T-cell (primary cell): Measurements from ENCODE around the gene SH3TC2. TPM values are rescaled to one million over a fixed set of nuclear protein-coding genes. Genes with fewer than 3 reads are reported as not detected.

ENCODE experiments used
- ATAC-seq, 4 experiments: fragments of 200-7000 bp in 3 of 4; fragments of 150-1000 bp in 1 of 4; cut with Tn5 transposase; replicated peaks in 1 of 4; 1 replicate in 3 of 4; 2 replicates in 1 of 4; pipeline ENCODE4 v1.10.0; 2021; ENCODE audit warnings: moderate library complexity in 3 of 4, mild to moderate bottlenecking in 2 of 4, moderate number of reproducible peaks in 1 of 4
- CTCF ChIA-PET, 2 donors: fragments of 300-600 bp; sonication (Branson Sonifier 250); formaldehyde crosslinking; loops; one replicate each; lab custom pipeline; 2022; ENCODE audit warnings: antibody characterized with exemption in 2 of 2; lab: Charles Lee
- POLR2A ChIA-PET, 2 donors: fragments of 300-600 bp; sonication (Branson Sonifier 250); formaldehyde crosslinking; loops; one replicate each; lab custom pipeline; 2022; ENCODE audit warnings: antibody characterized with exemption in 2 of 2; lab: Charles Lee
- DNase-seq, 35 experiments: peaks; one replicate each; pipeline versions ENCODE4 v3.0.0 to v3.0.0-alpha.2; 2013 to 2023
- H3K27ac ChIP-seq: one replicate; pipeline ENCODE4 v1.5.1; 2013; ENCODE audit warnings: low read length
- H3K27me3 ChIP-seq, 2 experiments: replicated peaks in 1 of 2; 1 replicate in 1 of 2; 2 replicates in 1 of 2; pipeline versions ENCODE4 v1.6.1 to v1.7.0; 2013; ENCODE audit warnings: low read length in 1 of 2, mixed read lengths in 1 of 2; ENCODE audit not compliant: control insufficient read depth in 2 of 2, insufficient read depth in 2 of 2; ENCODE audit errors: extremely low read depth in 1 of 2
- H3K36me3 ChIP-seq, 2 donors: 1 replicate in 1 of 2; 2 replicates in 1 of 2; pipeline versions ENCODE4 v1.6.1 to v1.7.0; 2013; ENCODE audit warnings: low read length in 1 of 2; ENCODE audit not compliant: control insufficient read depth in 2 of 2, insufficient read depth in 1 of 2; ENCODE audit errors: extremely low read depth in 1 of 2
- H3K4me1 ChIP-seq, 2 experiments: 1 replicate in 1 of 2; 2 replicates in 1 of 2; pipeline versions ENCODE4 v1.6.1 to v1.7.0; 2013; ENCODE audit warnings: low read length in 2 of 2, mixed read lengths in 1 of 2; ENCODE audit not compliant: insufficient read depth in 2 of 2, control insufficient read depth in 1 of 2; ENCODE audit errors: extremely low read depth in 1 of 2
- H3K4me3 ChIP-seq, 2 donors: 1 replicate in 1 of 2; 2 replicates in 1 of 2; pipeline versions ENCODE4 v1.5.1 to v1.7.0; 2013; ENCODE audit warnings: mild to moderate bottlenecking in 2 of 2, low read length in 1 of 2, moderate library complexity in 1 of 2; ENCODE audit not compliant: control insufficient read depth in 1 of 2; ENCODE audit errors: extremely low read depth in 1 of 2
- H3K9me3 ChIP-seq: 2 replicates; pipeline ENCODE4 v1.7.0; 2013
- H3K27ac Mint-ChIP-seq, 2 donors: one replicate each; pipeline ENCODE4 v1.8.0; 2020 to 2021; ENCODE audit warnings: mild to moderate bottlenecking in 2 of 2, mixed read lengths in 2 of 2
- H3K27me3 Mint-ChIP-seq, 2 donors: one replicate each; pipeline ENCODE4 v1.8.0; 2021 to 2022; ENCODE audit warnings: mixed read lengths in 2 of 2
- H3K36me3 Mint-ChIP-seq: one replicate; pipeline ENCODE4 v1.8.0; 2021; ENCODE audit warnings: mixed read lengths
- H3K4me1 Mint-ChIP-seq, 3 donors: one replicate each; pipeline ENCODE4 v1.8.0; 2020 to 2022; ENCODE audit warnings: mixed read lengths in 3 of 3, mild to moderate bottlenecking in 1 of 3
- H3K4me3 Mint-ChIP-seq, 3 donors: one replicate each; pipeline ENCODE4 v1.8.0; 2020 to 2022; ENCODE audit warnings: mild to moderate bottlenecking in 3 of 3, mixed read lengths in 3 of 3, moderate library complexity in 3 of 3
- H3K9me3 Mint-ChIP-seq, 3 donors: one replicate each; pipeline ENCODE4 v1.8.0; 2020 to 2022; ENCODE audit warnings: mixed read lengths in 3 of 3
- WGBS: methylation state at CpG from one replicate; pipeline ENCODE4 v1.1.5; 2013; ENCODE audit warnings: missing lambda C conversion rate; ENCODE audit not compliant: insufficient coverage; 5-methylcytosine and 5-hydroxymethylcytosine counted together
- total RNA-seq, 35 experiments: library from RNA in 6 of 35; stranded (reverse) in 6 of 35; fragments of 120-200 nt in 1 of 35; gene quantifications; one replicate each; pipeline versions ENCODE4 v1.2.1 to v1.2.4 and lab custom pipeline; 2013 to 2026

The SH3TC2 gene
- total RNA-seq, 5 donors from 2014 or later (not counting 1 experiment from before 2014, with no cell fraction given), result not detected

GRCh38 chr5:149007174-149007573 lies 55.7 kb downstream of the SH3TC2 start:
- H3K9me3 Mint-ChIP-seq, result no peaks in the 10 kb centered on the region

GRCh38 chr5:149006426-149006825 lies 56.4 kb downstream of the SH3TC2 start:
- POLR2A ChIA-PET, result no interaction called here
- peaks cover 2 to 4% of the 10 kb centered on the region in 2 donors for H3K27me3 Mint-ChIP-seq
- no peaks in the 10 kb centered on the region for H3K36me3 Mint-ChIP-seq
- ATAC-seq, result no peak
- H3K4me1 Mint-ChIP-seq, result no peaks in the 10 kb centered on the region
- Histone ChIP-seq H3K36me3 (no peaks in the 10 kb centered on the region), H3K4me1 (no peaks in the 10 kb centered on the region), H3K27ac (no peak overlapping the region), H3K27me3 (peaks cover 0 to 4% of the 10 kb centered on the region in 2 experiments), H3K9me3 (no peaks in the 10 kb centered on the region), H3K4me3 (no peak overlapping the region)
- CTCF ChIA-PET, result interaction anchor here in 1 of 2 donors (0.5 to 0.8 kb wide), 2 partner anchors 275 to 706 kb away, joined by 3 read pairs; no protein-coding TSS in a partner anchor
- no peaks in the 10 kb centered on the region for H3K9me3 Mint-ChIP-seq
- H3K4me3 Mint-ChIP-seq, result no peak overlapping the region
- no peak overlapping the region for H3K27ac Mint-ChIP-seq
- no CpG with 5 or more reads among the region's 1 CpG for WGBS
- no peak for DNase-seq

More at GRCh38 chr5:149007174-149007573, 55.7 kb downstream of the SH3TC2 start:
- Histone ChIP-seq H3K27ac (no peak overlapping the region), H3K4me3 (no peak overlapping the region), H3K36me3 (no peaks in the 10 kb centered on the region), H3K9me3 (no peaks in the 10 kb centered on the region), H3K4me1 (no peaks in the 10 kb centered on the region), H3K27me3 (peaks cover 0 to 4% of the 10 kb centered on the region in 2 experiments)
- Mint-ChIP-seq H3K4me1 (no peaks in the 10 kb centered on the region), H3K36me3 (no peaks in the 10 kb centered on the region), H3K27me3 (no peaks in the 10 kb centered on the region), H3K27ac (no peak overlapping the region), H3K4me3 (no peak overlapping the region)
- no peak for DNase-seq
- ChIA-PET CTCF (interaction anchor here (0.5 to 1.6 kb wide), 3 partner anchors 28 to 705 kb away, joined by 3 to 4 read pairs (median 3); no protein-coding TSS in a partner anchor), POLR2A (no interaction called here)
- no peak for ATAC-seq

GRCh38 chr5:149005077-149005892 lies 57.6 kb downstream of the SH3TC2 start:
- 67% methylated on average over 1 of the region's 2 CpGs for WGBS
- H3K36me3 Mint-ChIP-seq, result no peaks in the 10 kb centered on the region
- Histone ChIP-seq H3K27me3 (peaks cover 0 to 4% of the 10 kb centered on the region in 2 experiments), H3K4me3 (no peak overlapping the region), H3K4me1 (no peaks in the 10 kb centered on the region), H3K36me3 (no peaks in the 10 kb centered on the region), H3K27ac (no peak overlapping the region), H3K9me3 (no peaks in the 10 kb centered on the region)
- ChIA-PET CTCF (interaction anchor here in 1 of 2 donors (0.6 kb wide), 1 partner anchor 267 kb away, joined by 3 read pairs; no protein-coding TSS in a partner anchor), POLR2A (no interaction called here)
- H3K4me3 Mint-ChIP-seq, result no peak overlapping the region
- no peaks in the 10 kb centered on the region for H3K9me3 Mint-ChIP-seq
- H3K27me3 Mint-ChIP-seq, result peaks cover 3 to 8% of the 10 kb centered on the region in 2 donors
- H3K4me1 Mint-ChIP-seq, result no peaks in the 10 kb centered on the region
- no peak for ATAC-seq
- no peak overlapping the region for H3K27ac Mint-ChIP-seq
- DNase-seq, result no peak

- DNase-seq, result no peak
- POLR2A ChIA-PET, result no interaction called here
These were observed 58.3 kb downstream of the SH3TC2 start for GRCh38 chr5:149004559-149004958.

GRCh38 chr5:149002761-149003689 lies 59.8 kb downstream of the SH3TC2 start:
- WGBS, result no CpG with 5 or more reads among the region's 3 CpGs
- no peak overlapping the region for H3K4me3 ChIP-seq
- no peaks in the 10 kb centered on the region for H3K4me1 Mint-ChIP-seq
- CTCF ChIA-PET, result interaction anchor here (0.6 to 2.7 kb wide), 7 partner anchors 56 to 558 kb away, joined by 3 to 10 read pairs (median 4); no protein-coding TSS in a partner anchor
- no peak overlapping the region for H3K4me3 Mint-ChIP-seq
- H3K36me3 Mint-ChIP-seq, result no peaks in the 10 kb centered on the region
- DNase-seq (no peak), ATAC-seq (no peak)
- no peaks in the 10 kb centered on the region for H3K36me3 ChIP-seq
- H3K9me3 ChIP-seq, result no peaks in the 10 kb centered on the region
- no peaks in the 10 kb centered on the region for H3K9me3 Mint-ChIP-seq
- POLR2A ChIA-PET, result no interaction called here
- H3K27me3 ChIP-seq, result peaks cover 0 to 6% of the 10 kb centered on the region in 2 experiments
- H3K27me3 Mint-ChIP-seq, result peaks cover 12 to 20% of the 10 kb centered on the region in 2 donors
- no peaks in the 10 kb centered on the region for H3K4me1 ChIP-seq
- no peak overlapping the region for H3K27ac Mint-ChIP-seq
- no peak overlapping the region for H3K27ac ChIP-seq

More at GRCh38 chr5:149004559-149004958, 58.3 kb downstream of the SH3TC2 start:
- no peak for ATAC-seq
- Mint-ChIP-seq H3K36me3 (no peaks in the 10 kb centered on the region), H3K27me3 (peaks cover 9 to 15% of the 10 kb centered on the region in 2 donors), H3K9me3 (no peaks in the 10 kb centered on the region), H3K4me1 (no peaks in the 10 kb centered on the region), H3K27ac (no peak overlapping the region), H3K4me3 (no peak overlapping the region)
- 88% methylated on average over 5 of the region's 6 CpGs for WGBS
- no peak overlapping the region for H3K27ac ChIP-seq
- no peaks in the 10 kb centered on the region for H3K4me1 ChIP-seq
- CTCF ChIA-PET, result no interaction called here
- no peaks in the 10 kb centered on the region for H3K9me3 ChIP-seq
- H3K27me3 ChIP-seq, result peaks cover 0 to 4% of the 10 kb centered on the region in 2 experiments
- no peak overlapping the region for H3K4me3 ChIP-seq
- H3K36me3 ChIP-seq, result no peaks in the 10 kb centered on the region

DNA sequence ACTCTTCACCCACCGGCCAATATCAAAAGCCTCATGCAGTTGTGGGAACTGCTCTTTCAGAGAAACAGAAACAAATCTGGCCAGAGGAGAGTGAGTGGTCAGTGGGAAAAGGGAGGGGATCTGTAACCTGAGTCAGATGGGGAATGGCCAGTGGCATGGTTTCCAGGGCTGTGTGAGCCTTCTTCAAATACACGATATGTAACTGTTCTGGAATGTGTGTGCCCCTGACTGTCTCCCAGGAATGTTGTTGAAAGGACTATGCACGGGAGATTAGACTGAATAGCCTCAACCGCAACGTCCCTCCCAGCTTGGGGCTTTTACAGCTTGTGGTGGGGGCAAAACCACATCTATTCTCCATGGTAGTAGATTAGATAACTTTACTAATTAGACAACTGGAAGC lies 60.8 kb downstream of the SH3TC2 start:
- H3K27me3 ChIP-seq, result peaks cover 0 to 6% of the 10 kb centered on the region in 2 experiments
- no peak overlapping the region for H3K4me3 ChIP-seq
- H3K9me3 Mint-ChIP-seq, result no peaks in the 10 kb centered on the region
- no peaks in the 10 kb centered on the region for H3K36me3 ChIP-seq
- H3K4me1 Mint-ChIP-seq, result no peaks in the 10 kb centered on the region
- no peak overlapping the region for H3K27ac ChIP-seq
- H3K27me3 Mint-ChIP-seq, result peaks cover 15 to 25% of the 10 kb centered on the region in 2 donors
- ATAC-seq (no peak), DNase-seq (no peak)
- H3K27ac Mint-ChIP-seq, result no peak overlapping the region
- POLR2A ChIA-PET, result no interaction called here
- no peak overlapping the region for H3K4me3 Mint-ChIP-seq
- no peaks in the 10 kb centered on the region for H3K4me1 ChIP-seq
- no peaks in the 10 kb centered on the region for H3K36me3 Mint-ChIP-seq
- WGBS, result 86% methylated on average over 1 of the region's 5 CpGs
- CTCF ChIA-PET, result interaction anchor here (0.8 to 2.7 kb wide), 3 partner anchors 261 to 271 kb away, joined by 3 to 10 read pairs (median 6); no protein-coding TSS in a partner anchor
- no peaks in the 10 kb centered on the region for H3K9me3 ChIP-seq
